Measurements from ENCODE around the gene SRBD1. TPM values are rescaled to one million over a fixed set of nuclear protein-coding genes. Genes with fewer than 3 reads are reported as not detected.

The SRBD1 gene
- total and polyA plus RNA-seq, 2 of the 8 experiments (the other 6 are each of a cell fraction or from before 2014, with no cell fraction given) = 4.6 to 20.0 TPM

GRCh38 chr2:45460825-45461224 is 150.2 kb downstream of the SRBD1 start:
- Histone ChIP-seq H2AFZ (ENCODE audit: low read length) (no peak overlapping the region), H3K14ac (ENCODE audit: insufficient read length) (no peak overlapping the region), H2AK5ac (ENCODE audit: low read depth, low read length) (no peak overlapping the region), H3K79me1 (ENCODE audit: low read depth, low read length) (no peaks in the 10 kb centered on the region), H2BK120ac (replicated peaks; ENCODE audit: low read depth, low read length) (no peak overlapping the region), H2BK12ac (ENCODE audit: low read depth, low read length) (no peak overlapping the region), H4K91ac (replicated peaks; ENCODE audit: insufficient read length, low read length) (no peak overlapping the region), H3K36me3 (ENCODE audit: control insufficient read depth in 2 of 4, insufficient read depth in 4 of 4, low read length in 3 of 4) (no peaks in the 10 kb centered on the region; a peak in 1 of 8 replicates), H3K4me3 (ENCODE audit: extremely low read depth in 1 of 4, insufficient read depth in 2 of 4, low read depth in 3 of 4, low read length in 4 of 4) (no peak overlapping the region), H3K79me2 (ENCODE audit: control insufficient read depth in 1 of 2, insufficient read depth in 2 of 2, low read length in 2 of 2) (no peaks in the 10 kb centered on the region), H2BK15ac (ENCODE audit: low read length) (no peak overlapping the region), H2BK20ac (ENCODE audit: low read length) (no peak overlapping the region), H3K56ac (replicated peaks; ENCODE audit: insufficient read length, low read depth, low read length) (no peak overlapping the region), H4K5ac (ENCODE audit: insufficient read length, low read depth, low read length) (no peak overlapping the region), H3K27ac (ENCODE audit: low read depth, low read length) (no peak overlapping the region), H3K23ac (ENCODE audit: insufficient read length) (no peak overlapping the region), H2BK5ac (ENCODE audit: low read depth, low read length) (no peak overlapping the region), H3K27me3 (replicated peaks in 1 of 4; ENCODE audit: control insufficient read depth in 3 of 4, extremely low read depth in 1 of 4, insufficient read depth in 3 of 4, low read length in 3 of 4) (no peaks in the 10 kb centered on the region), H4K8ac (ENCODE audit: extremely low read depth, insufficient read depth, low read length) (no peak overlapping the region), H4K20me1 (replicated peaks in 1 of 2; ENCODE audit: control insufficient read depth in 1 of 2, insufficient read depth in 2 of 2, low read length in 2 of 2) (no peaks in the 10 kb centered on the region), H3K9ac (replicated peaks in 1 of 4; ENCODE audit: extremely low read depth in 1 of 4, low read depth in 3 of 4, low read length in 3 of 4) (no peak overlapping the region), H3K4me2 (ENCODE audit: insufficient read depth in 1 of 2, low read depth in 2 of 2, low read length in 2 of 2) (no peak overlapping the region), H3K4me1 (replicated peaks in 1 of 4; ENCODE audit: control insufficient read depth in 3 of 4, insufficient read depth in 4 of 4, low read length in 3 of 4) (peaks cover 0 to 10% (median 6%) of the 10 kb centered on the region in 4 experiments; a peak in 5 of 7 replicates), H3K4ac (replicated peaks; ENCODE audit: insufficient read length, low read depth, low read length) (no peak overlapping the region), H3K23me2 (ENCODE audit: low read depth, low read length) (no peaks in the 10 kb centered on the region), H3K9me3 (ENCODE audit: insufficient read depth in 2 of 2, low read depth in 1 of 2, low read length in 1 of 2) (no peaks in the 10 kb centered on the region), H3K18ac (ENCODE audit: extremely low read depth, low read length) (no peak overlapping the region)
- WGBS, 2 experiments (ENCODE audit: extremely low coverage in 1 of 2, insufficient coverage in 1 of 2, insufficient read length in 1 of 2, insufficient replicate concordance in 2 of 2, low coverage in 1 of 2, low lambda C conversion rate in 2 of 2, missing lambda C conversion rate in 1 of 2) = 93% methylated on average over 6 of the region's 6 CpGs; no CpG with 5 or more reads in 1 of the 2 experiments
- ChIA-PET CTCF (ENCODE audit: partially characterized antibody) (no interaction called here), POLR2A (ENCODE audit: partially characterized antibody) (no interaction called here)
- no peak for FAIRE-seq
- DNase-seq (ENCODE audit: low read depth in 1 of 2, low spot score in 2 of 2) = no peak
- no peak for TF ChIP-seq CEBPB (IDR thresholded peaks at IDR 0.05; ENCODE audit: low read depth, low read length)
- no peak for TF ChIP-seq SAP30 (IDR thresholded peaks at IDR 0.05; ENCODE audit: insufficient read depth, insufficient replicate concordance, low read length)
- TF ChIP-seq NRF1 (IDR thresholded peaks at IDR 0.05; ENCODE audit: low read depth, low read length) = no peak
- no peak for TF ChIP-seq CREB1 (IDR thresholded peaks at IDR 0.05)
- no peak for TF ChIP-seq RAD21 (IDR thresholded peaks at IDR 0.05 in 1 of 2, conservative IDR thresholded peaks at IDR 0.05 in 1 of 2; ENCODE audit: low read depth in 2 of 2, low read length in 2 of 2)

Measured in H1 (cell line).